IPS-NIHi11 (cell line): ENCODE measurements around the gene EI24.

Experiments used
- DNase-seq: peaks from one replicate; pipeline ENCODE4 v3.0.0; 2012; ENCODE audit warnings: mixed read lengths, low spot score

Gene EI24

GRCh38 chr11:125579811-125580210 is 10.5 kb downstream of the EI24 start:
- DNase-seq: no peak

- no peak for DNase-seq
These were observed 14.2 kb downstream of the EI24 start for GRCh38 chr11:125583496-125583895.

DNA sequence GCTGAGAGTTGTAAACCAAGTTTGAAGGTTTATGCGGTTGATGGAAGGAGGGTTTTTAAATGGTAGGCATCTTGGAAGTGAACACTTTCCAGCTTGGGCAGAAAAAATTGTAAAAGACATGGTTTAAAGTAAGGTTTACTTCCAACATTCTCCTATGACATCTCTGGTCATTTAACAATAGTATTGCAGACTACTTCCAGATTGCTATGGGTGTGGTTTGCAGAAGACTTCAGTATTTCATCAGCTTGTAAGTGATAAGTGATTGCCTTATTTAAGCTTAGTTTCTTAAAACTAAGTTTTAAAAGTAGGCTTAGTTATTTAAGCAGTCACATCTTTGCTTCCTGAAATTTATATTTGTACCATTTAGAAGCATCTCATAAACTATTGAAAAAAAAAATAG is 16.2 kb downstream of the EI24 start:
- no peak for DNase-seq

GRCh38 chr11:125586623-125587022 is 17.3 kb downstream of the EI24 start:
- DNase-seq: no peak

- DNase-seq: no peak
These were observed 18.2 kb downstream of the EI24 start for GRCh38 chr11:125587480-125587879.

DNA sequence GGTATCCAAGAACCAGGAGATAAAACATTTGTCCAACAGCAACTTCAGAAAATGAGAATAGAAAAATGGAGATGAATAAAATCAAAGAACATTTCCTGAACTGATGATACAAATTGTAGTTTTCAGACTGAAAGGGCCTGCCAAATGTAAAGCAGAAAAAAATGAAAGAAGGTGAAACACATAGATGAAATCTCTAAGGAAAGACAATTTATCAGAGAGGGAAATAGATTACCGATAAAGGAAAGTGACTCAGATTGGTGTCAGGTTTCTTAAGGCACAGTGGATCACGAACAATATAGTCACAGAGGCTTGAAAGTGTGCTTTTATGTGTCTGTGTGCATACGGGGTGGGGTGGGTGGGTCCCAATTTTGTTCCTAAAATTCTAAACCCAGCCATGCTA is 19.2 kb downstream of the EI24 start:
- no peak for DNase-seq

GRCh38 chr11:125591649-125592304 is 22.5 kb downstream of the EI24 start:
- DNase-seq: peak; percentile 46

GRCh38 chr11:125592305-125593113 is 23.2 kb downstream of the EI24 start, which contains the start of gene STT3A:
STT3A (plus strand) TSS chr11:125592852; CDS start chr11:125595916, 3,064 bp downstream.
- DNase-seq: peak; percentile 97

DNA sequence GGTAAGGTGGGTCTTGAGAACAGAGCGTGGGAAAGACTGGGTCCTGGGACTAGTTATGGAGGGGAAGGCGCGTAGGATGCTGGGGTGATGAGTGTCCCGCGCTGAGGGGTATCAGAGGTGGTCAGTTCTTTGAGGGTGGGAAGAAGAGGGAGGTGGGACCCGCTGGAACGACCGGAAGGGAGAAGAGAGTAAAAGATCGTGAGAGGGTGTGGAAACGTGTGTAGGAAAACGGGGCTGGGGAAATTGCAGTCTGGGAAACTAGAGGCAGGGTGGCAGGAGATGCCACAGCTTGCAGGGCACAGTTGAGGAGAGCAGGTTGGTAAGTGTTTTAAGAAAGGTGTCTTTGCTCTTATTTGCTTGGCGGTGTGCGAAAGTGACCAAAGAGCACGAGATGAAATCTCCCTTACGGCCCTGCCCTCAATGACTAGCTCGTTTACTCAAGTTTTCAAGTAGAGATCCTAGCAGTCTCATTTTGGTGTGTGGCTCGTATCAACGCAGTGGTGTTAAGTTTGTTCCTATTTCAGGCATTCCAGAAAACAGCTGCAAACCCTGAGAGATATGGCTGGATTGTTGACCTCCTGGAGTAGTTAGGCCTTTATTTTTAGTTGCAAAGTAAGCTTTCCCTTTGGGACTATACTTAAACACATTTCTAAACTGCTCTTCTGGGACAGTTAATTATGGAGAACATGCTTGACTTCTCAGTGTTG is 24.0 kb downstream of the EI24 start:
- DNase-seq: peak; percentile 32

- no peak for DNase-seq
These were observed 25.7 kb downstream of the EI24 start for GRCh38 chr11:125594958-125595357.

GRCh38 chr11:125600663-125601062 is 31.4 kb downstream of the EI24 start:
- DNase-seq: no peak

DNA sequence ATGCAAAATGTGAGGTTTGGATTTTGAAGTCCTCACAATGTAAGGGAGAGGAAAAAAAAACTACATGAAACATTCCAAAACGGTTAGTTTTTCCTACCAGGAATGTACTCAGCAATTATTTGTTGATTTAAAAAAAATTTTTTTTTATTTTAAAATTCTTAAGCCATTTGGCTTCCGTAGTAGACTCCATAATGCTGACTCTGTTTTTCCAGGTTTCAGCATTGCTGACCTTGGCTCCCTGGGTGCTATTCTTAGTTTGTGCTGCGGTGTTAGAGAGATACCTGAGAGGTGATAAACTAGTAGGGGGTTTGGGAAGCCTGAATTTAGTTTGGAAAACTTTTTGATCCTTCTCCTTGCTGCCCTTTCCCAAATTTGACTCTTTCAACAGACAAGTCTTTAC is 33.9 kb downstream of the EI24 start:
- no peak for DNase-seq

- no peak for DNase-seq
These were observed 36.1 kb downstream of the EI24 start for GRCh38 chr11:125605417-125605816.

DNA sequence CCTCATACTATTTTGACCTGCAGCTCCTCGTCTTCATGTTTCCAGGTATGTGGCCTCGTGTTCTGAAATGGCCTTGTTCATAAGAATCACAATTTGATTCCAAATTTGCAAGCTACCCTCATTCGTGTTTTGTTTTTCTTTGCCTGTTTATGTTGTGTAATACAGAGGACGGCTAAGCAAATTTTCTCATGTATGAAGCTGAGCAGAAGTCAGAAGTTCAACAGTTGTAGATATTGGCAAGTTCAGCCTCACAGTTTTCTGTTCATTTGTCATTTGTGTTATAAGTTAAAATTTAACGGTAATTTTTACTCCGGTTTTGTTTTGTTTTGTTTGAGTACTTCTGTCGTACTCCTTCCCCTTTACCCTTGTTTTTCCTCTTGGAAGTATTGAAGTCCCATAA is 40.3 kb downstream of the EI24 start:
- no peak for DNase-seq

GRCh38 chr11:125618383-125618782 is 49.1 kb downstream of the EI24 start:
- no peak for DNase-seq

- no peak for DNase-seq
These were observed 52.7 kb downstream of the EI24 start for GRCh38 chr11:125621995-125622394.

- no peak for DNase-seq
These were observed 53.8 kb downstream of the EI24 start for GRCh38 chr11:125623064-125623463.

GRCh38 chr11:125624756-125625213 is 55.5 kb downstream of the EI24 start, which contains the start of gene CHEK1:
CHEK1 (plus strand) TSS chr11:125625163; CDS start chr11:125626769, 1,606 bp downstream.
- DNase-seq: no peak

DNA sequence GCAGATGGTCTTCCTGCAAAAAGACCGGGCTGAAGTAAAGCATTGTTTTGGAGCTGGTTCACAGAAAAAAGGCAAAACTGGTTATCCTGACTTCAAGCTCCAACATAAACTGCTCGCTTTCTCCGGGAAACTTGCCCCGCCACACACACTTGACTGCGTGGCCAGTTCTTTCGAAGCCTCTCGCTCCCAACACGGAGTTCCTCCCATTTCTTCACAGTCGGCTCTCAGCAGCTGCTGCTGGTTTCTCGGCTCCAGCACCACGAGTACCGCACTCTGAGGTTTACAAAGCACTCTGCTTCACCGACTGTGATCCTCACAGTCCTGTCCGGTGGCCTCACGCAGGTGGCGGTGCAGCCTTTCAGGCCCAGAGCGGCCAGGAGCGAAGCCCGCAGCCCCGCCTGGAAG is 56.0 kb downstream of the EI24 start:
- DNase-seq: no peak

GRCh38 chr11:125625630-125626287 is 56.5 kb downstream of the EI24 start:
- DNase-seq: peak; percentile 83

DNA sequence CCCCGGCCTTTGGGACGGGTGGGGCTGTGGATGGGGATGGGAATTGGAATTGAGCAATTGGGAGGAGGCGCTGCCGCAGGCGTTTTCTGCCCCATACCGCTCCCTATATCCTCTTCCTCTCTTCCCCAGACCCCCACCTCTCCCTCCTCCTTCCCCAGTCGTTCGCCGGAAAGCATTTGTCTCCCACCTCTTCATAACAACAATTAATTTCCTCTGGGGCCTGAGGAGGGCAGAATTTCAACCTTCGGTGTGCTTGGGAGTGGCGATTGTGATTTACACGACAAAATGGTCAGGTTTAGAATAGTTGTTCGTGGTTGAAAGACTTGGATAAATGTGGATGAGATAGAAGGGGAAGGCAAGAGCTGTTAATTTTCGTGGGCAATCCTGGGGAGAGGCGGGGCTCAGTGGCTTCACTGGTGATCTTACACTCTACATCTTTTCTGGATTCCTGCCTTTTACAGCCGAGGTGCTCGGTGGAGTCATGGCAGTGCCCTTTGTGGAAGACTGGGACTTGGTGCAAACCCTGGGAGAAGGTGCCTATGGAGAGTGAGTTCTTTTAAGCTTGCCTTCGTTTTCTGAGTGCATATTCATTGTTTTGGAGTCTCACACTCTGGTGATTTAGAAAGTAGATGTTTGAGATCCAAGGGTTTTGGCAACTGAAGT is 57.1 kb downstream of the EI24 start:
- DNase-seq: peak; percentile 75
